NCI-H2107 (cell line): Measurements from ENCODE around the gene PPP1R14C.

Experiments
- DNase-seq: peaks from one replicate; lab custom pipeline; 2025; lab: John Stamatoyannopoulos, UW

The PPP1R14C gene

DNA sequence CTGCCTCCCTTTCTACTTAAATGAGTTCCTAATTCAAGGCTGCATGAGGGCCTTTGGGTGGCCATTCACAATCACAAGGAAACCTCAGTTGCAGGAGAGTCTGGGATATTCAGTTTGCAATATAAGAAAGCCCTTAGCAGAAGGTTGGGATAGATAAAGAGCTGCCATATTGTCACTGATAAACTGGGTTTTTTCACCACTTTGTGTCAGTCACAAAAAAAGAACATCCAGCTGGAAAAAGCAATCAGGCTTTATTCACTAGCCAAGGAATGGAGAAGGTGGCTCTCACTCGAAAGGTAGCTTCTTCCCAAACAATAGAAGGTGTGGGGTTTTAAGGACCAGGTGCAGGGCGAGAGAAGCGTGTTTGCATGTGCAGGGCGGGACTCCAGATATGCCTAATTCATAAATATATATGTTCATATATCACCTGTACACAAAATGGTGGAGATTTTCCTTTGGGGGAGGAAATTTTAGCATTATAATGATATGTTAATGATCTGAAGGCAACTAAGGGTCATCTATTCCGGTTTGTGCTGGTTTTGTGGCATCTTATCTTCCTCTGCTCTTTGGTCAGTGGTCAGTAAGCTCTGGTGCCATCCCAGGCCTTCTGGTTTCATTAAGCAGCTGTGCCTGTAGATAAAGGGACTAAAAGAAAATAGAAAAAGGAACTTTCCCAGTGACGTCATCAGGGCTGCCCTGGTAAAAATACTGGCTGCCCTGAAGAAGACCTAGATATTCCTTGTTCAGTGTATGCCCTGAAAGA, 128.8 kb downstream of the PPP1R14C start:
- DNase-seq, result no peak

DNA sequence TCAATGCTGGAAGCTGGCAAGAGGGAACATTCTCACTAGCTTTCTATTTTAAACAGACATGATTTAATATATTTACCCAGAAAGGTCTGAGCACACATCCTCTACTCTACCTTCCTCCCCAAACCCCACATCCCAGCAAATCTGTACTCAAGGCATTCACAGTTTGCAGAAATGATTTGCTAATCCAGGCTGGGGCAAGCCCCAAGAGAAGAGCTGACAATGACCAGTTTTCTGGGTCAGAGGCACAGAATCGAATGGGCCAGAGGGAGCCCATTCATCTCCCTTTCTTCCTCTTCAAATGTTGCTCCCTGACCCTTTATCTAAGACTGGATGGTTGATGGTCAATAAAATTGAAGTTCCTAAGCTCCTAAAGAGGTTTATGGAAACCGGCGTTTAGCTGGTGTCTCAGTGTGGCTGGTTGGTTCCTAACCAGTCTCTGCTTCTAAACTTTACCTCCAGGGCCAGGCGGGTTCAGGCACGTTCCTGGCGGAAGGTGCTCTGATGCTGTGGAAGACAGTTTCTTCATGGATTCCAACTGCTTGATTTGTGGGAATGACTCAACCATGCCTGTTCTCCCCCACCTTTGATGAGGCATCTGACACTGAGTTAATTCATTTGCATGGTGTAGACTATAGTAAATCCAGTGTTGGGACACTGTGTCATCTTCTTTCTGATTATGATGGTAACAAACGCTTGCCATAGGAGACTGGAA, 129.6 kb downstream of the PPP1R14C start:
- DNase-seq, result no peak

DNA sequence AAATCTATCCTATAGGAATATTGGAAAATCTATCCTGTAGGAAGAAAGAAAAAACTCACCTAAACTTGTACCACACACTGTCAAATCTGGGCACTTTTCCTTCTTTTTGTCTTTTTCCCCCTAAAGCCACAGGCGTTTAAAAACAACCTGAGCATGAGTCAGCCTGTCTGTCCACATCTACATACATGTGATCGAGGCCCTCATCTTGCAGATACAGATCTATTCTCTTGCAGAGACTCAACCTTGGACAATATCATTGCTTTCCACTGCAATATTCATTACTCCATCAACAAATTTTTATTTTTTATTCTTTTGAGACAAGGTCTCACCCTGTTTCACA, 130.1 kb downstream of the PPP1R14C start:
- no peak for DNase-seq

DNA sequence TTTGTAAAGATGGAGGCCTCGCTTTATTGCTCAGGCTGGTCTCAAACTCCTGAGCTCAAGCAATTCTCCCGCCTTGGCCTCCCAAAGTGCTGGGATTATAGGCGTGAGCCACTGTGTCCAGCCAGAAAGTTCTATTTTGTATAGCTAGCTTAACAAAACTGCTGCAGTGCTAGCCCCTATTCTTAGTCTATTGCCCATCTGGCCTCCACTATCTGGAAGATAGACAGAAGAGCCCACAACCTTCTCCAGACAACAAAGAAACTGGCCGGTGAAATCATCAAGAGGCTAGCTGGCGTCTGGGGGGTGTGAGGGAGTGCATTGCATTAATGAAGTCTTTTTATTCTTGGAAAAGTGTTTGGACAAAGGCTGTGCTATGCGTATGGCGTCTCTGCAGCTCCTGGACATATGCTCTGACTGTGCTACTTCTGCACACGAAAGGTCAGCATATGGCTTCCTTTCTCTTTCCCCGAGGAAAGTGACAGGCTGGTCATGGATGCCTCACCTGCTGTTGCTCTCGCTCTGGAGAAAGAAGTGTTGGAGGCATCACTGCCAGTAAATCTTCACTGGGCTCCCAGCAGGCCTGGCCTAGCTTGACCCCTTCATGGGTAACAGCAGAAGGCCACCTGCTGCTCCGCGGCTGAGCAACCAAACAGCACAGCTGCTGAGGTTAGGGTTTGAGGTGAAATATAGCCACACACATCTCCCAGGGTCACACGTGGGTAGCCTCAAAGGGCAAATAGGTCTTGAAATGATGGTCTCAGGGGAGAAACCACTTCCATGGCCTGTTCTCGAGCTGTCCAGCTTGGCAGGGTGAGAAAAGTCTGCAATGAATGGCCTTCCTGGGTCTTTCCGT, 130.8 kb downstream of the PPP1R14C start:
- DNase-seq, result no peak

DNA sequence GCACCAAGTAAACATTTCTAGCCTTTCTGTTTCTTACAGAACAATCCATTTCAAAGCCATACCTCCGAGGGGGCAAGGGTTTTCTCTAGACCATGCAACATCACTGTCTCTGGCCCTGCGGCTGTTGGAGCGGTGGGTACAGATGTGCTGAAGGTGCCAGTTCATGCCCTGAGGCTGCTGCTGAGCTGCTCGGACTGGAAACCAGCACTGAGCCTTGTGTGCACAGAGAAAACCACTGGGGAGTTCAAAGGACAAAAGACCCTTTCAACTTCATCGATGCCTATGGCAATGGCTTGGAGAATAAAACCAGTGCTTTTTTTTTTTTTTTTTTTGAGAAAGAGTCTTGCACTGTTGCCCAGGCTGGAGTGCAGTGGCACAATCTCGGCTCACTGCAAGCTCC, 132.6 kb downstream of the PPP1R14C start:
- no peak for DNase-seq

DNA sequence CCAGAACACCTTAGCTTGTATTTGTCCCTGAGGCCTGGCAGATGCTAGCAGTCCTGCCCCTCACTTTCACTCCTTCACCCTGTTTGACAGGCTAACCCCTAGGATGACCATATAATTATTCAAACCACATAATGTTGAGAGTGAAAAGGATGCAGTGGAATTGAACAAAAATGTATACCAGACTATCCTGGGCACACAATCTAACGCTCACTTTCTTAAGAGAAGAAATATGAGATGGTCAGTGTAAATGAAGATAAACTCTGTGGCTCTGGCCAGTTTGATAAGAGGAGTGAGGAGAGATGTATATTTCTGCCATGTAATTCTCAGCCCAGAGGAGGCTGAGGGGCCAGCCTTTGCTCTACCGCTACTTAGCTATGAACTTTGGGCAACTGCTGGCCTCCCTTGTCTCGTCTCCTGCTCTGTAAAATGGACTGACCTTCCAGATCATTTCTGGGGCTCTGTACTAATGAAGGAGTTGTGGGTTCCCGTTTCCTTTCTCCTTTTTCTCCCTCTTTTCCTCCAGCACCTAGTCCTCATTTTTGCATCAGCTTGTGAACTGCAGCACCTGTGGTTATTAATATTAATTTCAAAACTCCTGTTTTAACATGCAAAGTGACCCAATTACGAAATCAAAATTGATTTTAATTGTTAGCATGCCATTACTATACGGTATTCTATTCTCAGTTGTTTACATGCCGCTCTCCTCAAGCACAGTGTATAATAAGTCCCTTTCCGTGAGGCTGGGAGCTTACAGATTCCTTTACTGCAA, 133.5 kb downstream of the PPP1R14C start:
- DNase-seq, result no peak

DNA sequence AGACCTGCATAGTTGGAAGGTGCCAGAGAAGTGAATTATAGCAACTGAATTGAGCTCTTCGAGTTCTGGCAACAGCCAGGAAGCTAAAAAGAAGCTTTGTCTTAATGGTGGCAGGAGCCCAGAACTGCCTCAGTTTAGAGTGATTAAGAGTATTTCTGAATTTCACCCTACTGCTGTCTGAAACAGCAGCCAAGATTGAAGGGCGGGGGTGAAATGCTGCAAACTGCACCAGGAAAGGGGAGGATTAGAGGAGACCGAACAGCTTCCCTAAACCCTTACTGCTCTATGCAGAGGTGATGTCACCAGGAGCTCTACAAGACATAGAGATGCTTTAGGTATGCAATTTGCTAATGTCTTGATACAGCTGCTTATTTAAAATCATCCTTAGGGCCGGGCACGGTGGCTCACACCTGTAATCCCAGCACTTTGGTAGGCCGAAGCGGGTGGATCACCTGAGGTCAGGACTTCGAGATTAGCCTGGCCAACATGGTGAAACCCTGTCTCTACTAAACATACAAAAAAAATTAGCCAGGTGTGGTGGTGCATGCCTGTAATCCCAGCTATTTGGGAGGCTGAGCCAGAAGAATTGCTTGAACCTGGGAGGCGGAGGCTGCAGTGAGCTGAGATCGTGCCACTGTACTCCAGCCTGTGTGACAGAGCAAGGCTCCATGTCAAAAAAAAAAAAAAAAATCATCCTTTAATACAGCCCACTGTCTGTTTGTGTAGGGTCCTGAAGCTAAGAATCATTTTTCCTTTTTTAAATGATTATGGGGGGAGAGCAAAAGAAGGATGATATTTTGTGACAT, 134.3 kb downstream of the PPP1R14C start:
- no peak for DNase-seq

DNA sequence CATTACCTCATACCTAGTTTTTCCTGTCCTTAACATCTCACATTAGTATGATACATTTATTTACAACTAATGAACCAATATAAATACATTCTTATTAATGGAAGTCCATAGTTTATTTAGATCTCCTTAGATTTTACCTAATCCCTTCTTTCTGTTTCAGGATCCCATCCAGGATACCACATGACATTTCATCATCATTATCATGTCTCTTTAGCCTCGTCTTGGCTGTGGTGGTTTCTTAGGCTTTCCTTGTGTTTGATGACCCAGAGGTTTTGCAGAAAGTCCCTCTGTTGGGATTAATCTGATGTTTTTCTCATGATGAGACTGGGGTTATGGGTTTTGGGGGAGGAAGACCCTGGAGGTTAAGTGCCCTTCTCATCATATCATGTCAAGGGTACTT, 136.7 kb downstream of the PPP1R14C start:
- no peak for DNase-seq

DNA sequence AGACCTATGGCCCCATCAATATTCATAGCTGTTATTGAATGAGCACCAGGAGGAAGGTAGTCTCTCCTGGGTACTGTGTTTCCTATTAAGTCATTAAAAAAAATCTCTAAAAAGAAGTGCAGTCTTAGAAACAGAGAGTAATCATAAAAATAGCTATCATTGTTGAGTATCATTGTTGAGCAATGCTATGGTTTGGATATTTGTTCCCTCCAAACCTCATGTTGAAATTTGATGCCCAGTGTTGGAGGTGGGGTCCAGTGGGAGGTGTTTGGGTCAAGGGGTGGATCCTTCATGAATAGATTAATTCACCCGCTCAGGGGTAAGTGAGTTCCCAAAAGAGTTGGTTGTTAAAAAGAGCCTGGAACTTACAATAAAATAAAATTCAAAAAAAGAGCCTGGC, 137.9 kb downstream of the PPP1R14C start:
- no peak for DNase-seq

DNA sequence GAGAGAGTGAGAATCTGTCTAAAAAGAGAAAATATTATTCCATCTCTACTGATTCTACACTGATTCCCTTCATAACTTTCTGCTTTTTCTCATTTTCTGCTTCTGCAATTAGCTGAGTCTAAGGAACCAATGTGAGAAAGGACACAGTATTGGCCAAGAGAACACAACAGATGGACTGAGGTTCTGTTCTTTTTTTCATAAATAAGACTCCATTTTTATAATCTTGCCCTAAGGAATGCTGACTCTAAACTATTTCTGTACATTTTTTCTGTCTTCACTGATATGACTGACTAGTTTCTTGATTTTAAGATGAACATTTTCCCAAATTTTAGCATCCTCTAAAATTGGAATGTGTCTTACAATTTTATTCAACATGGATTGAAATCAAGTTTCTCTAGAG, 138.9 kb downstream of the PPP1R14C start:
- no peak for DNase-seq

DNA sequence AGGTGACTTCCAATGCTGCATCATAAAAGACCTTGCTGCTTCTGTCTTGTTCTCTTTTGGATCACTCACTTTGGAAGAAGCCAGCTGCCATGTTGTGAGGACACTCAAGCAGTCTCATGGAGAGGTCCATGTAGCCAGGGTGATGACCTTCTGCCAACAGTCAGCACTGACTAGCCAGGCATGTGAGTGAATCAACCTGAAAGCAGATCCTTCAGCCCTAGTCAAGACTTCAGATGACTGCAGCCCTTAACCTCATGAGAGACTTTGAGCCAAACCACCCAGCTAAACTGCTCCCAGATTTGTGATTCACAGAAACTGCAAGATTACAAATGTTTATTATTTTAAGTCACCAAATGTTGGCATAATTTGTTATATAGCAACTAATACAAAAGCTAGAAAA, 140.0 kb downstream of the PPP1R14C start:
- no peak for DNase-seq

DNA sequence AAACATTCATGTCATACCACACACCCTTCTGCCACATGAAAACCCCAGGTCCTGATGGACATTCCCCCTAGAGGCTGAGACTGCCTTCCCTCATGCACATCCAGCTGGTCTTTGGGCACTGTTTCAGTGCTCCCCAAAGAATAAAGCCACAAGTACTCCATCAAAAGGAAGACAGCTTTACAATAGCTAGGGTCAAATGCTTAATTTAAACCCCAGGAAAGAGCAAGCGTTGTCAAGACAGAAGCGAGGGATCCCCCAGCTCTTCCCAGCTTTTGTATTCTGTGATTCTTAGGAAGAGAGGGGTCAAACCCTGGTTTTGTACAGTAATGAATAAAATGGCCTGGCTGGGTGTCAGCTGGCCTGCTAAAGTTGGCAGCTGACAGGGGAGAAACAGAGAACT, 143.6 kb downstream of the PPP1R14C start:
- no peak for DNase-seq

DNA sequence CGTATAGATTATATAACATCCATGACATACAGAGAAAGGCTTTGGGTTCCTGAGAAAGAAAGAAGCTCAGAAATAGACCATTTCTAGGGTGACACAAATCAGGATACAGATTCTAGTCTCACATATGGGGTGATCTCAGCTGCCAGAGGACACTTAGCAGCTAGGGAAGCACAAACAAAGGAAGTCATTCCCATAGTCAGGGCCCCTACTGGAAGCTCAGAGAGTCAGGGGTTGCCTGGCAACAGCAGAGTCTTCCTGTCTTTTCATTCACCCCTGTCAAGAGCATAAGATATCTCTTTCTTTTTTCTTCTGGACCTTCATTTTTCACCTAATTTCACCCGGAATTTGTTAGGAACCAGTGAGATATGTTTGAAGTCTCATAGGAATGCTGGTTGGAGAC, 144.1 kb downstream of the PPP1R14C start:
- DNase-seq, result no peak

DNA sequence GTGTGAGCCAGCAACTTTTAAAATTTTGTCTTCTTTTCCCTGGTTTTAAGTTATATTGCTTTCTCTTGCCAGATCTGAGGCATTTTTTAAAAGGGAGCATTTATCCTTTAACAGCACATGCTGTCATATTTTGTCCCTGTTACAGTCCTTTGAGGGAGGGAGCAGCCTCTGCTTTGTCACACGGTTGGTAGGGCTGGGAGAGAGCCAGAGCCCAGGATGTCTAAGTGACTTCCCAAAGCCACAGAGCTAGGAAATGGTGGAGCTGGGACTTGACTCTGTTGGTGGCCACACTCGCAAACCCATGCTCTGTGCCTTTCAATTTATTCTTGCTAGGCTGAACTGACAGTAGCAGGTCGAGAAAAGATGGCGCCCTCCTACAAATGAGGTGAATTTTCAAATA, 145.6 kb downstream of the PPP1R14C start:
- no peak for DNase-seq

DNA sequence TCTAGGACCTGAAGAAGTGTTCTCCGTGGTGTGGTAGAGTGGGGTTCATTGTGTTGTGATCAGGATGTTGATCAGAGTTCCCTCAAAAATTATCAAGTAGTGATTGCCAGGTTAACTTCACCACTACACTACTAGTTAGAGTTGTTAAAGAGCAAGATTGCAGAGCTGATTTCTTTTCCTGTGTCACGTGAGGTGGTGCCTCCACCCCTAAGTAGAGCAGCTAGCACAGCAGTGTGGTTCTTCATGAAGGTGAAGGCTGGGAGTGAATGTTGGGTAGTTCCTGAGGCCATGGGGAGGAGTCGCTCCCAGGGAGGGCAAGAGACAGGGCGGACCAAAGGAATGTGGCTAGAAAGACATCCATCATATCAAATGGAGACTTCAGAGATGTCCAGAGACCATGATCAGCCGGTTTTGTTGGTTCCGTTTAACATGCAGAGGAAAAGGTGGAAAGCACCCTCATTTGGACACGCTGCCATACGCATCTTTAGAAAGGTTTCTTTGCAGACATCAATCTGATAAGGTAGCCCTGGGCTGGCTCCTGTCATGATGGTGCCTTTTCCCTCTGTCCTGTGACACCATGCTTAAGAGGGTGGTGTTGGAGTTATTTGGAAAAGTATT, 146.7 kb downstream of the PPP1R14C start:
- DNase-seq, result no peak

DNA sequence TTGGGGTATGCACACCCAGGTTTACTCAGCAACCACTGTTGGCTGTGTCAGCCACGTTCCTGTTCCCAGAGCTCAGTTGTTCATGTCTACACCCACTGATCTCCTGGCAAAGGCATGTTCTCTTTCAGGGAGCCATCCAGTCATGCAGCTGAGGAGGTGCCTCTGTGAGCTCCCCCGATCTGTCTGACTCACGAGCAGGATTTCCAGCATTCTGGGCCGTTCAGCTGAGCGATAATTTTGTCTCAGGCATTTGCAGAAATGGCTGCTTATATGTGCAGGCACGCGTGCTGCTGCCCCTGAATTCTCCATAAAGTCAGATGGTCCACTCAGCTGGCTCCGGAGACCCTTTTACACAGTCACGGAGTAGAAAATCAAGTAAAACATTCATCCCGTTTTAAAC, 147.6 kb downstream of the PPP1R14C start:
- no peak for DNase-seq

DNA sequence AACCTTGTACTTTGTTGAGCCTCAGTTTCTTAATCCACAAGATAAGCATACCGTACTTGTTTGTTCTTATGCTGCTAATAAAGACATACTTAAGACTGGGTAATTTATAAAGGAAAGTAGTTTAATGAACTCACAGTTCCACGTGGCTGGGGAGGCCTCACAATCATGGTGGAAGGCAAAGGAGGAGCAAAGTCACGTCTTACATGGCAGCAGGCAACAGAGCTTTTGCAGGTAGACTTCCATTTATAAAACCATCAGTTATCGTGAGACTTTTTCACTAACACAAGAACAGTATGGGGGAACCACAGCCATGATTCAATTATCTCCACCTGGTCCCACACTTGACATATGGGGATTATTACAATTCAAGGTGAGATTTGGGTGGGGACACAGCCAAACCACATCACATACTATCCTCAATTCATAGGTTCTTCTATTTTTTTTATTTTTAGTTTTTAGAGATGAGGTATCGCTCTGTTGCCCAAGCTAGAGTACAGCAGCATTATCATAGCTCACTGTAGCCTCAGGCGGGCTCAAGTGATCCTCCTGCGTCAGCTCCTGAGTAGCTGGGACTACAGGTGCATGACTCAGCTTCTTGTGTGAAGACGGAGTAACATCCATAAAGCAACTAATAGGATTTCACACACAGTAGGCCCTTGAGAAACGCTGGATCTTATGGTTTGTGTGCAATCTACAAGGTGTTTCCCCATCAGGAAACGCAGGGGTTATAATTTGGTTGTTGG, 149.3 kb downstream of the PPP1R14C start:
- DNase-seq, result no peak

DNA sequence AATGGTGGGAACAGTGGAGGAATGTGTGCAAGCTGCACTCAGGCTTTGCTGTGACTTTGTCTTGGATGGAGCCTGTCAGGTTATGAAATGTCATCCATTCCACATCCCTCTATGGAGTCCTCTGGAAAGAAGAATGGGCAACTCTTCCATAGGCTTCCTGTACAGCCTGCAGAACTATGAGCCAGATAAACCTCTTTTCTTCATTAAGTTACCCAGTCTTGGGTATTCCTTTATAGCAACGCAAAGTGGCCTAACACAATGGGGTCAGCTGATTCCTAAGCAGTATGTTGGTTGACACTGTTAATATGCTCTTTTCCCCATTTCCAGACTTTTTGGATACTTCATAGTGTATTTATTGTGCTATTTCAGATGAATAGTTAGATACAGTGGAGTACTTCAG, 150.2 kb downstream of the PPP1R14C start:
- DNase-seq, result no peak

DNA sequence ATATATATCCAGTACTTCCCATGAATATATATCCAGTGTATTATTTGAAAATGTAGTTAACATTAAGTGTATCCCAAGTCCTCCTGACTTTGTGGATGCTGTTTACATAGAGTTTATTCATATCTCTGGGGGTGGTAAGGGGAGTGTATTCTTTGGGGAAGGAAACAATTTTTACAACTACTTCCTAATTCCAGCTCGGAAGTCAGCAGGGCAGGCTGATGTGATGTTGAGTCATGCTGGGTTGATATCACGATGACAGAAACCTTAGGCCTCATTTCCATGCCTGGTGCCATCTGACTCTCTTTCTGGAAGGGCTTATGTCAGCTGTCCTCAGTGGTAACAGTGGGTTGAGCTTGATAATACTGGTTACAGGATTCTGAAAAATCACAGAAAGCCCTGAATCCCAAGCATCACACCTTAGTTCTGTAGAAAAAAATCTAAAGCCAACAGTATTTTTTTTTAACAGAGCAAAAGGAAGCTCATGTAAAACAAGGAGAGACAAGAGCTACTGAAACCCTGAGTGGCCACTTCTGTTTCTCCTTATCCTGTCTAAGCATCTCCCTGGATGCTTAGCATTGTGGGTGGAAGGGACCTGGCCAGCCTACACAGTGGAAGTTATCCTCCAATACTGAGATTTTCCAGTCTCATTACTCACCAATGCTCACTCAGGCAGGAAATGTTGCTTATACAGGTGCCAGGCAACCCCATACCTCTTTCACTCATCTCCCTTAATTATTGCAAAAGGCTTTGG, 150.8 kb downstream of the PPP1R14C start:
- DNase-seq, result no peak
